Sigmoid colon (tissue), 7 donors: ENCODE results near the gene COMMD6. TPM values are rescaled to one million over a fixed set of nuclear protein-coding genes. Genes with fewer than 3 reads are reported as not detected.

Source experiments
- DNase-seq: peaks from one replicate; pipeline ENCODE4 v3.0.0-alpha.2; 2019
- H3K27ac ChIP-seq, 4 donors: fragments of 200-600 bp; sonication (generic); one replicate each; pipeline ENCODE4 v1.5.1; 2016 to 2019; ENCODE audit warnings: mild to moderate bottlenecking in 1 of 4
- H3K27me3 ChIP-seq, 3 donors: fragments of 200-600 bp; sonication (generic); one replicate each; pipeline ENCODE4 v1.5.1; 2019; ENCODE audit warnings: mild to moderate bottlenecking in 1 of 3
- H3K36me3 ChIP-seq, 4 donors: fragments of 200-600 bp; sonication (generic); one replicate each; pipeline ENCODE4 v1.5.1; 2016 to 2019
- H3K4me1 ChIP-seq, 4 donors: fragments of 200-600 bp; sonication (generic); one replicate each; pipeline ENCODE4 v1.5.1; 2017 to 2019
- H3K4me3 ChIP-seq, 4 donors: fragments of 200-600 bp; sonication (generic); one replicate each; pipeline ENCODE4 v1.5.1; 2017 to 2019; ENCODE audit warnings: mild to moderate bottlenecking in 2 of 4, moderate library complexity in 1 of 4
- H3K9me3 ChIP-seq, 4 donors: fragments of 200-600 bp in 3 of 4; sonication (generic) in 3 of 4; one replicate each; pipeline versions ENCODE4 v1.5.1 to v1.6.1; 2013 to 2019
- EP300 ChIP-seq, 4 donors: sonication (generic); formaldehyde crosslinking; IDR thresholded peaks; one replicate each; pipeline ENCODE4 v1.6.1; 2017; ENCODE audit warnings: antibody characterized with exemption in 4 of 4
- POLR2A ChIP-seq, 2 donors: fragments of 450-650 bp; IDR thresholded peaks; one replicate each; pipeline ENCODE4 v1.6.1; 2016; ENCODE audit warnings: antibody characterized with exemption in 2 of 2, mild to moderate bottlenecking in 2 of 2, moderate library complexity in 2 of 2
- POLR2AphosphoS5 ChIP-seq, 4 donors: sonication (generic); formaldehyde crosslinking; IDR thresholded peaks; one replicate each; pipeline ENCODE4 v1.6.1; 2017; ENCODE audit warnings: antibody characterized with exemption in 4 of 4
- WGBS, 2 donors: extraction: QIAGEN DNeasy Blood & Tissue Kit; methylation state at CpG; one replicate each; pipeline ENCODE4 v1.1.7; 2013; 5-methylcytosine and 5-hydroxymethylcytosine counted together
- intact Hi-C: fragments of 100-400 bp; cut with DNase I; formaldehyde crosslinking; loops from one replicate; pipeline ENCODE4 v1.15.1; 2023
- polyA plus RNA-seq, 3 donors: library from polyadenylated mRNA; stranded (reverse); fragments of 200-250 nt; gene quantifications; one replicate each; pipeline ENCODE4 v1.2.3, GENCODE V29; 2013
- total RNA-seq, 4 donors: library from RNA; depleted of rRNA; stranded (reverse); fragments of >200 nt; gene quantifications; one replicate each; pipeline ENCODE4 v1.1.0, GENCODE V29; 2016
- TF ChIP-seq, protein P1 (sequence below), 4 experiments: fragments of 450-650 bp in 3 of 4; fragments of 200-600 bp in 1 of 4; IDR thresholded peaks; one replicate each; pipeline ENCODE4 v1.5.1; 2016 to 2019; ENCODE audit warnings: antibody characterized with exemption in 4 of 4, mild to moderate bottlenecking in 3 of 4, moderate library complexity in 2 of 4
- donor health status: healthy with polysubstance abuse.
- donor health status: Bipolar disorder and iron deficiency.
- donor health status: healthy.

Gene COMMD6
- total and polyA plus RNA-seq, 7 donors, result 138 to 447 (median 190) TPM

DNA sequence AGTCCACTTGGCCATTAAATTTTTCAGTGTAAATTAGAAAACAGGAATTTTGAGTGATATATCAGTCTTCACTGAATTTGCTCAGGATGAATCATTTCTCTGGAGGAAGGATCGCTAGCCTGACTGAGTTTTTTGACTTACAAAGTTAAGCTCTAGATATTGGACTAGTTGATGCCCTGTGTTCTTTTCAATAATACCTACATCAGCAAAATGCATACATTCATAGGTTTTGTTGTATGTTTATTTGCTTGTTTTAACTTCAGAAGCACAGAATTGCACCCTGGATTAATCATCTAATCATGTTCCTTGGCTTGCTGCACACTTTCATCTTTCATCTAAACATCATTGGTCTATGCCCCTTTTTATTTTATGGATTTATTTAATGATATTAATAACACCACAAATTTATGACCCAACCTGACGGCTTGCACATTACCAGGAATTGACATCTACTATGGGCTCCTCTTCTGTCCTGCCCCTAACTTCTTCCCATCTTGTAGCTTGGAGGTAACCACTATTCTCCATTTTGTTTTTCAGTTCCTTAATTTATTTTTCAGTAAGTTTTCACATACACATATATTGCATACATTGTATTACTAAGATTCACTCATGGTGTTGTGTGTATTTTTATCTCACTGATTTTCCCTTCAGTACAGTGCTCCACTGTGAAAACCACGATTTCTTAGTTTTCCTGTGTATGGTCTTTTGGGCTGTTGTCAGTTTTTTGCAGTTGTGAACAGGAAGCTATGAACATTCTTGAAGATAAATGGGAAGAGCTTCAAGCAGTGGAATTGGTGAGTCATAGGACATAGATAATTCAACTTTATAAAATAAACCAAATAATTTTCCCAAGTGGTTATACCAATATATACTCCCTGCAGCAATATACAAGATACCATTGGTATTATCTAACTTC is 23.3 kb downstream of the COMMD6 start:
- intact Hi-C loops, result no loop called here
- Histone ChIP-seq H3K27me3 (no peaks in the 10 kb centered on the region), H3K36me3 (no peaks in the 10 kb centered on the region), H3K4me3 (no peak overlapping the region), H3K4me1 (no peaks in the 10 kb centered on the region), H3K9me3 (no peaks in the 10 kb centered on the region), H3K27ac (no peak overlapping the region)
- WGBS, 2 donors, result 82 to 89% methylated on average over 3 of the region's 3 CpGs
- DNase-seq, result no peak
- TF ChIP-seq, protein P1, sequence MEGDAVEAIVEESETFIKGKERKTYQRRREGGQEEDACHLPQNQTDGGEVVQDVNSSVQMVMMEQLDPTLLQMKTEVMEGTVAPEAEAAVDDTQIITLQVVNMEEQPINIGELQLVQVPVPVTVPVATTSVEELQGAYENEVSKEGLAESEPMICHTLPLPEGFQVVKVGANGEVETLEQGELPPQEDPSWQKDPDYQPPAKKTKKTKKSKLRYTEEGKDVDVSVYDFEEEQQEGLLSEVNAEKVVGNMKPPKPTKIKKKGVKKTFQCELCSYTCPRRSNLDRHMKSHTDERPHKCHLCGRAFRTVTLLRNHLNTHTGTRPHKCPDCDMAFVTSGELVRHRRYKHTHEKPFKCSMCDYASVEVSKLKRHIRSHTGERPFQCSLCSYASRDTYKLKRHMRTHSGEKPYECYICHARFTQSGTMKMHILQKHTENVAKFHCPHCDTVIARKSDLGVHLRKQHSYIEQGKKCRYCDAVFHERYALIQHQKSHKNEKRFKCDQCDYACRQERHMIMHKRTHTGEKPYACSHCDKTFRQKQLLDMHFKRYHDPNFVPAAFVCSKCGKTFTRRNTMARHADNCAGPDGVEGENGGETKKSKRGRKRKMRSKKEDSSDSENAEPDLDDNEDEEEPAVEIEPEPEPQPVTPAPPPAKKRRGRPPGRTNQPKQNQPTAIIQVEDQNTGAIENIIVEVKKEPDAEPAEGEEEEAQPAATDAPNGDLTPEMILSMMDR (IDR thresholded peaks at IDR 0.05), result no peak
- TF ChIP-seq POLR2AphosphoS5 (IDR thresholded peaks at IDR 0.05) (no peak), EP300 (IDR thresholded peaks at IDR 0.05) (no peak), POLR2A (IDR thresholded peaks at IDR 0.05) (no peak)

DNA sequence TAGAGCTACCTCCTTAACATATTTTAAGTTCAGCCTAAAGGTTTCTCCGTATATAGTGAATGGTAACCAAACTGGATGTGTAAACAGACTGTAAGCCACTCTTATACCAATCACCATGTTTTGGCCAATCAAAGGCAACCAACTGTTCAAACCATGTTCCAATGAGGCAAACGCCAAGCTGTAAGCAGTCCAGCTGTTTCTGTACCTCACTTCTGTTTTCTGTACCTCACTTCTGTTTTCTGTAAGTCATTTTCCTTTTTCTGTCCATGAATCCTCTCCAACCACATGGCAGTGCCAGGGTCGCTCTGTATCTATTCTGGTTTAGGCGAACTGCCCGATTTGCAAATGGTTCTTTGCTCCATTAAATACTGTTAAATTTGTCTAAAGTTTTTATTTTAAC is 24.4 kb downstream of the COMMD6 start:
- no peak for TF ChIP-seq POLR2A (IDR thresholded peaks at IDR 0.05)
- TF ChIP-seq EP300 (IDR thresholded peaks at IDR 0.05), result no peak
- no peak for TF ChIP-seq POLR2AphosphoS5 (IDR thresholded peaks at IDR 0.05)
- TF ChIP-seq, protein P1 (IDR thresholded peaks at IDR 0.05), result no peak
- no peak for DNase-seq
- intact Hi-C loops, result no loop called here
- Histone ChIP-seq H3K27me3 (no peaks in the 10 kb centered on the region), H3K4me1 (no peaks in the 10 kb centered on the region), H3K4me3 (no peak overlapping the region), H3K36me3 (no peaks in the 10 kb centered on the region), H3K27ac (no peak overlapping the region), H3K9me3 (no peaks in the 10 kb centered on the region)
- WGBS, 2 donors, result 87 to 90% methylated on average over 5 of the region's 5 CpGs

DNA sequence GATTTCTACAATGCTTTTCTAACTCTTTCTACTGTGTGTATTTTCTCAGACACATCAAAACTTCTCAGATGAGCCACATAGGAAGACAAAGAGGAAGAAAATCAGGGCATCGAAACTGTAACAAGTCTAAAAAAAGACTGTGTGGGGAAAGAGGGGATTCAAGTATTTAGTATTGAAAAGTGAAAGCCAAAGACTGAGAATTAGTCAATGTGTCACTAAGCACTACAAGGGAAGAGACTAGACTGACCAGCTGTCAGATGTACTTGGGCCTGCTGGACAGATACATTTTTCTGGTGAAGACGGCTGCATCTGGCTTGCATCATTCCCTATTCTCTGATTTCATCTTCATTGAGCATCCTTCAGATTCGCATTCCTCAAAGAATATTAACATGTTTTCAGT is 25.4 kb downstream of the COMMD6 start:
- H3K27me3 ChIP-seq, result no peaks in the 10 kb centered on the region
- TF ChIP-seq POLR2AphosphoS5 (IDR thresholded peaks at IDR 0.05) (no peak), POLR2A (IDR thresholded peaks at IDR 0.05) (no peak), EP300 (IDR thresholded peaks at IDR 0.05) (no peak)
- TF ChIP-seq, protein P1 (IDR thresholded peaks at IDR 0.05), result no peak
- no peaks in the 10 kb centered on the region for H3K4me1 ChIP-seq
- intact Hi-C loops, result no loop called here
- no peak for DNase-seq
- no peaks in the 10 kb centered on the region for H3K36me3 ChIP-seq
- no peak overlapping the region for H3K4me3 ChIP-seq
- no peaks in the 10 kb centered on the region for H3K9me3 ChIP-seq
- no peak overlapping the region for H3K27ac ChIP-seq
- 66 to 84% methylated on average over 3 of the region's 3 CpGs for WGBS, 2 donors

DNA sequence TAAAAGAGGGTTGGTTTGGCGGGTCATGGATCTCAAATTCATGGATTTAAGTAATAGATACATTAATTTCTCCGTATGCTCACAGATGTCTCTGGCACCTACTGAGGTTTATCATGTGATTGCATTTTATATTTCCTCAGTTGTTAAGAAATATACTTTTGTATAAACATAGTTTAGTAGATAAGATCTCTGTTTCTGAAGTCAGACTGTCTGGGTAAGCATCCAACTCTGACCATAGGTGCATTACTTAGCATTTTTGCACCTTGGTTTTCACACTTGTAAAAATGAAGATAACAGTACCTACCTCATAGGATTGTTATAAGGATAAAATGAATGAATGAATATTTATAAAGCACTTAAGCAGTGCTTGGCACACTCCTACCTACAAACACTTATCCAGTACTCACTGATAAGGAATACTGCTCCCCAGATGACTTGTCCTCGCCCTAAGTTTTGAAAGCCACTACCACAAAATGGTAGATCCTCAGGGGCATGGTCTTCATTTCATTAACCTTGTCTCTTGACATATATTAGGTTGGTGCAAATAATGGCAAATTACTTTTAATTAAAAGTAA is 26.5 kb downstream of the COMMD6 start:
- H3K4me1 ChIP-seq, result no peaks in the 10 kb centered on the region
- no peaks in the 10 kb centered on the region for H3K36me3 ChIP-seq
- no peak for DNase-seq
- 88 to 97% methylated on average over 3 of the region's 3 CpGs for WGBS, 2 donors
- no peak for TF ChIP-seq POLR2A (IDR thresholded peaks at IDR 0.05)
- no peak for TF ChIP-seq POLR2AphosphoS5 (IDR thresholded peaks at IDR 0.05)
- TF ChIP-seq, protein P1 (IDR thresholded peaks at IDR 0.05), result no peak
- TF ChIP-seq EP300 (IDR thresholded peaks at IDR 0.05), result no peak
- intact Hi-C loops, result no loop called here
- no peaks in the 10 kb centered on the region for H3K27me3 ChIP-seq
- no peaks in the 10 kb centered on the region for H3K9me3 ChIP-seq
- H3K4me3 ChIP-seq, result no peak overlapping the region
- H3K27ac ChIP-seq, result no peak overlapping the region
